Measurements from ENCODE around the gene CCDC39. TPM values are rescaled to one million over a fixed set of nuclear protein-coding genes. Genes with fewer than 3 reads are reported as not detected.
A peak's percentile ranks its signal among the peaks of the same experiment; 100 is the strongest.

CCDC39 gene
- total and polyA plus RNA-seq, 2 of the 13 experiments (the other 11 are each of a cell fraction or from before 2014, with no cell fraction given) = not detected

DNA sequence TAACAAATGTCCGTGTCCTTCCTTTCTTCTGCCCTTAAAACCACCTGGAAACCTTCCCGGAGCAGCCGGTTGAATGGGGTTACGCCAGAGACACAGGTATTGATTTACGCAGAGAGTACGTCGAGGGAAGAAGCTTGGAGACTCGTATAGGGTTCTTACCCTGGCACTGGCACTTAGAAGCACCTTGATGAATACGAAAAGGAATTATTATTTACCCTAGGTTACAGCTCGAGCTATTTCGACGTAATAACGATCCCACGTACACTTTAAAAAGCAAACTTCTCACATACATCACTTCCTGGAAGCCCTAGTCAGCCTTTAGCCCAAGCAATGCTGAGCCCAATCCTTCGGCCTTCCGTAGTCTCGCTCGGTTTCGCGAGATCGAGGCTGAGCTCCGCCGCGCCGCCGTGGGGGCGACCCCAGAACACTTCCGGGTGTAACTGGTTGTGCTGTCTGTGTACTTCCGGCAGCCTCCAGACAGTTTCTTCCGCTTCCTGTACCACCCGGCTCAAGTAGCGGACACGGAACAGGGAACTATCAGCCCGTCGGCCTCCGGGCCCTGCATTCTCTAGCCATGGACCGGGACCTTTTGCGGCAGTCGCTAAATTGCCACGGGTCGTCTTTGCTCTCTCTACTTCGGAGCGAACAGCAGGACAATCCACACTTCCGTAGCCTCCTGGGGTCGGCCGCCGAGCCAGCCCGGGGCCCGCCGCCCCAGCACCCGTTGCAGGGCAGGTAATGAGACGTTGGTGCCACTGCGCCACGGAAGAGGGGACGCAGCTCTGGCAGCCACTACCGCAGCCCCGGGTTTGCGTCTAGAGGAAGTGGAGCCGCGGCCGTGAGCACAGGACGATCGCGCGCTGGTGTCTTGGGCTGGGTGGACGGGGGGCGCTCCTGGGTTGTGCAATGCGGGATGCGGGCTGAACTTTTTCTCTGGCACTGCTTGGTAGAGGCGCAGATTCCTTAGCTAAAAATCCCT is 77.3 kb downstream of the CCDC39 start, which contains the start of gene TTC14 (continued):
- peak; percentile 40; the same call in 1 of the 2 replicates for TF ChIP-seq KDM3A (CRISPR knock-in tag; IDR thresholded peaks at IDR 0.05; ENCODE audit: low read depth)
- TF ChIP-seq, protein P1, sequence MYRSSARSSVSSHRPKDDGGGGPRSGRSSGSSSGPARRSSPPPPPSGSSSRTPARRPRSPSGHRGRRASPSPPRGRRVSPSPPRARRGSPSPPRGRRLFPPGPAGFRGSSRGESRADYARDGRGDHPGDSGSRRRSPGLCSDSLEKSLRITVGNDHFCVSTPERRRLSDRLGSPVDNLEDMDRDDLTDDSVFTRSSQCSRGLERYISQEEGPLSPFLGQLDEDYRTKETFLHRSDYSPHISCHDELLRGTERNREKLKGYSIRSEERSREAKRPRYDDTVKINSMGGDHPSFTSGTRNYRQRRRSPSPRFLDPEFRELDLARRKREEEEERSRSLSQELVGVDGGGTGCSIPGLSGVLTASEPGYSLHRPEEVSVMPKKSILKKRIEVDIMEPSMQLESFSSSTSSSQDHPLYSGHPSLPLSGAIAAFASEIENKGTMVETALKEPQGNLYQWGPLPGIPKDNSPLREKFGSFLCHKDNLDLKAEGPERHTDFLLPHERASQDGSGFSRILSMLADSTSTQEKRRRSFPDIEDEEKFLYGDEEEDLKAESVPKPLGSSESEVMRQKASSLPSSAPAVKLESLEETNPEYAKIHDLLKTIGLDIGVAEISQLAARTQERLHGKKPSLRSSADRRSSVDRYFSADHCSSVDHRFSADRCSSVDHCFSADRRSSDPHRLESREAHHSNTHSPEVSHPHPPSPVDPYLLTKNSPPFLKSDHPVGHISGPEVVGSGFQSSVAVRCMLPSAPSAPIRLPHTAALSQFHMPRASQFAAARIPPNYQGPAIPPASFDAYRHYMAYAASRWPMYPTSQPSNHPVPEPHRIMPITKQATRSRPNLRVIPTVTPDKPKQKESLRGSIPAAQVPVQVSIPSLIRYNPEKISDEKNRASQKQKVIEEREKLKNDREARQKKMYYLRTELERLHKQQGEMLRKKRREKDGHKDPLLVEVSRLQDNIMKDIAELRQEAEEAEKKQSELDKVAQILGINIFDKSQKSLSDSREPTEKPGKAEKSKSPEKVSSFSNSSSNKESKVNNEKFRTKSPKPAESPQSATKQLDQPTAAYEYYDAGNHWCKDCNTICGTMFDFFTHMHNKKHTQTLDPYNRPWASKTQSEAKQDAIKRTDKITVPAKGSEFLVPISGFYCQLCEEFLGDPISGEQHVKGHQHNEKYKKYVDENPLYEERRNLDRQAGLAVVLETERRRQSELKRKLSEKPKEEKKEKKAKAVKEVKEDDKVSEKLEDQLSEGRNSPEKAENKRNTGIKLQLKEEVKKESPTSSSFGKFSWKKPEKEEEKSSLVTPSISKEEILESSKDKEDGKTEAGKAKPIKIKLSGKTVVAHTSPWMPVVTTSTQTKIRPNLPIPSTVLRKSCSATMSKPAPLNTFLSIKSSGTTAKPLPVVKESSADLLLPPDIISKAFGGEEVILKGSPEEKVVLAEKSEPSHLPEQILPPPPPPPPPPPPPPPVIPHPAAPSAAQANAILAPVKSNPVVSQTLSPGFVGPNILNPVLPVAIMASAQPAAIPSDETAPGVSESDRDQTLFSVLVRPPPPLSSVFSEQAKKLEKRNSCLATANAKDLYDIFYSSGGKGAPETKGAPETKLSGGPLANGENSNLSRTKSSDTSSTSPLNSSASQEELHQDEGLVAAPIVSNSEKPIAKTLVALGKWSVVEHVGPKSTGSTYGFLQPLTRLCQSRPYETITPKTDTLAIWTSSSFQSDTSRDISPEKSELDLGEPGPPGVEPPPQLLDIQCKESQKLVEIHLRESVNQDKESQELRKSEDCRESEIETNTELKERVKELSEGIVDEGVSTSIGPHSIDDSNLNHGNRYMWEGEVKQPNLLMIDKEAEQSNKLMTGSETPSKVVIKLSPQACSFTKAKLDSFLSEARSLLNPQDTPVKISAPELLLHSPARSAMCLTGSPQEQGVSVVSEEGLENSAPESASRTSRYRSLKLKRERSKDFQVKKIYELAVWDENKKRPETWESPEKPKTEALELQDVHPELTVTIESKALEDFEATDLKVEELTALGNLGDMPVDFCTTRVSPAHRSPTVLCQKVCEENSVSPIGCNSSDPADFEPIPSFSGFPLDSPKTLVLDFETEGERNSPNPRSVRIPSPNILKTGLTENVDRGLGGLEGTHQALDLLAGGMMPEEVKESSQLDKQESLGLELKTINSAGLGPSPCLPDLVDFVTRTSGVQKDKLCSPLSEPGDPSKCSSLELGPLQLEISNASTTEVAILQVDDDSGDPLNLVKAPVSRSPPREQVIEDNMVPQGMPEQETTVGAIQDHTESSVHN (CRISPR knock-in tag; IDR thresholded peaks at IDR 0.05) = no peak
- TF ChIP-seq ATAD3A (CRISPR knock-in tag; IDR thresholded peaks at IDR 0.05) = no peak
- TF ChIP-seq SIX1 (CRISPR knock-in tag; IDR thresholded peaks at IDR 0.05; ENCODE audit: borderline replicate concordance) = no peak
- no peak for TF ChIP-seq PHB2 (IDR thresholded peaks at IDR 0.05; ENCODE audit: partially characterized antibody)
- TF ChIP-seq ZNF567 (CRISPR knock-in tag; IDR thresholded peaks at IDR 0.05; ENCODE audit: borderline replicate concordance) = no peak
- TF ChIP-seq ATF7 (IDR thresholded peaks at IDR 0.05) = no peak
- TF ChIP-seq ATF7 (CRISPR knock-in tag; IDR thresholded peaks at IDR 0.05) = no peak
- peak; percentile 92 for TF ChIP-seq HOXA3 (CRISPR knock-in tag; IDR thresholded peaks at IDR 0.05)
- no peak for TF ChIP-seq SCMH1 (CRISPR knock-in tag; IDR thresholded peaks at IDR 0.05; ENCODE audit: borderline replicate concordance)
- TF ChIP-seq GLI4 (CRISPR knock-in tag; IDR thresholded peaks at IDR 0.05; ENCODE audit: borderline replicate concordance) = 0 out of 2 replicates have a peak, but pooled peaks have one; percentile 40
- TF ChIP-seq KDM5B (CRISPR knock-in tag; IDR thresholded peaks at IDR 0.05; ENCODE audit: borderline replicate concordance) = peak; percentile 69; the same call in 1 of the 2 replicates
- peak; percentile 42; the same call in 1 of the 2 replicates for TF ChIP-seq NFKB2 (CRISPR knock-in tag; IDR thresholded peaks at IDR 0.05; ENCODE audit: borderline replicate concordance)
- TF ChIP-seq YEATS4 (CRISPR knock-in tag; IDR thresholded peaks at IDR 0.05; ENCODE audit: borderline replicate concordance) = no peak; the same call in 1 of the 2 replicates
- no peak for TF ChIP-seq MYNN (CRISPR knock-in tag; IDR thresholded peaks at IDR 0.05; ENCODE audit: low read depth)
- TF ChIP-seq KAT7 (CRISPR knock-in tag; IDR thresholded peaks at IDR 0.05; ENCODE audit: borderline replicate concordance) = peak; percentile 94
- no peak for TF ChIP-seq ZNF674 (CRISPR knock-in tag; IDR thresholded peaks at IDR 0.05; ENCODE audit: low read depth)

All from HepG2 (cell line).